ENCODE results near the gene VANGL1. TPM values are rescaled to one million over a fixed set of nuclear protein-coding genes. Genes with fewer than 3 reads are reported as not detected.

The VANGL1 gene
- total RNA-seq, 1 donor from 2014 or later: 14.8 TPM

DNA sequence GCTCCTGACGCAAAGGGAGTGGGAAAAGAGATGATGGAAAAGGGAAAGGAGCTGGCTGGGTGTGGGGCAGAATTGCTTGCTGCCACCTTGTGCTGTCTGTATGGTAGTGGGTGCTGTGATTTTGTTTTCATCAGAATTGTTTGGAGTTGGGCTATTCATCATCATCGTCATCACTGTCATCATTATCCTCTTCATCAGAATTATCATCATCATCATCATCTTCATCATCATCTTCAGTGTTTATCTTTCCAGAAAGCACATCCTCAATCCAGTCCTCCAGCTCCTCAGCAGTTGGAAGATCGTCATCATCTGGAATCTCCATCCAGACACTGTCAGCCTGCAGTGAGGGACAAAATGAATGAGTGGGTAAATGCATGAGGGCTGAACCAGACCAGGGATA, 59.3 kb downstream of the VANGL1 start:
- DNase-seq (ENCODE audit: low read depth in 2 of 2): no peak

DNA sequence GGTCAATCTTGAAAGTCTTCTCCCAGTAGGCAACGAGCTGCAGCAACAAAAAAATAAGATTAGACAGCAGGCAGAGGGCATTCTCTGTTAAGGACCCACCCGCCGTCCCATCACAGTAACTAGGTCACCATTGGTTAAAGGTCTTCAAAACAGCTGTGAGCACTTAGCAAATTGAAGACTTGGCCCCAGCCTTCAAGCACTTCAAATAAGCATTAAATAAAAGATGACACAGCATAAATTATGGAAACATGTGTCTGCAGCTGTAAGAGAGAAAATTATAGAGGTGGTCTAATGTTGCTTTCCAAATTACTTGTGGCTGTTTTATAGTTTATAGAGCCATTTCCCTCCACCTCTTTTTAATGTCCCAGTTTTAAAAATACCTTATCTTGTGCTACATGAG, 61.2 kb downstream of the VANGL1 start:
- DNase-seq (ENCODE audit: low read depth in 2 of 2): no peak

DNA sequence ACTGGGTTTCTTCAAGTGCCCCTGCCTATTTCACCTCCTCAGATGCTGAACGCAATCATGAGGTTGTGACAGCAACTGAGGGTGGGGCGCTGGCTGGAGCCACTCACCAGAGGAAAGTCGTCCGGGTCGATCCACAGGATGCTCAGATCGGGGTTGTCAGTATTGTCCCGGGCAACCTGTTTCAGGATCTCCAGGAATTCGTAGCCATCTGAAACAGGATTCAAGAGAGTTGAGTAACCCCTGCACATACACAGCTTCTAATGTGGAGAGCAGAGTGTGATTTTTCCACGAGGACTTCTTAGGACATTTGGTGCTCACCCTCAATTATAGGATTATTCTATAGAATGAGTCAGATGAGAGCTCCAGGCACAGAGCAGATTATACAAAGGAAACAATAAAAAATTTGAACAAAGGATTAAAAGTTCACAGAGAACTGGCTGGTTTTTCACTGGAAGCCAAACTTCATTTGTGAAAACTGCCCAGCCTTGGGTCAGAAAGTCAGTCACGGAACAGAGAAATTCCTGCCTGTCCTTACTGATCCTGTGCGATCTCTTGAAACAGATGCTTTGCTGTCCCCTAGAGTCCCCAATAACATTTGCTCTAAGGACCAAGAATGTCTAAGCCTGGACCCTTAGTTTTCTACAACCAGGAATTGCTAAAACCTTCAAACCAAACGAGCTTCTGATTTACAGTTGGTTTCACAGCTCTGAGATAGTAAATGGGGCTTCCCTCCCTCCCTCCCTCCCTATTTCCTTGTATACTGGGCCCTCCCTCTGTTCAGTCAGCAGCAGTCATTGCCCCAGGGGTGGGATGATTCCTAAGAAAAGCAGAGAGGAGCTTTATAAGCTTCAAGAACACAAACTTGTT, 63.5 kb downstream of the VANGL1 start:
- no peak for DNase-seq (ENCODE audit: low read depth in 2 of 2)

DNA sequence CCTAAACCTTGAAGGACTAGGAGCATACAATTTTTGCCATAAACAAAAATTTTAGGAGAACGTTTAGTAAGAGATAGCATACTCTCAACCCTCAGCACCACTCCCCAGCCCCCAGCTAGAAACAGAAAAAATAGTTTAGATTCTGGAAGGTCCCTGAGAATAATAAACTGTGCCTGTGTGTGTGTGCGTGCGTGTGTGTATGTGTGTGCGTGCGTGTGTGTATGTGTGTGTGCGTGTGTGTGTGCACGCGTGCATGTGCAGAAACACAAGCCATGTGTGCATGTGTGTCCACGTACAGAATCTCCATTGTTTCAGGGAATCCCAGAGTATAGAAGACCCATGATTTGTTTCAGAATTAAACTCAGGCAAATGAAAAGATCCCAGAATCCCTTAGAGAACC, 64.2 kb downstream of the VANGL1 start:
- DNase-seq (ENCODE audit: low read depth in 2 of 2): no peak

DNA sequence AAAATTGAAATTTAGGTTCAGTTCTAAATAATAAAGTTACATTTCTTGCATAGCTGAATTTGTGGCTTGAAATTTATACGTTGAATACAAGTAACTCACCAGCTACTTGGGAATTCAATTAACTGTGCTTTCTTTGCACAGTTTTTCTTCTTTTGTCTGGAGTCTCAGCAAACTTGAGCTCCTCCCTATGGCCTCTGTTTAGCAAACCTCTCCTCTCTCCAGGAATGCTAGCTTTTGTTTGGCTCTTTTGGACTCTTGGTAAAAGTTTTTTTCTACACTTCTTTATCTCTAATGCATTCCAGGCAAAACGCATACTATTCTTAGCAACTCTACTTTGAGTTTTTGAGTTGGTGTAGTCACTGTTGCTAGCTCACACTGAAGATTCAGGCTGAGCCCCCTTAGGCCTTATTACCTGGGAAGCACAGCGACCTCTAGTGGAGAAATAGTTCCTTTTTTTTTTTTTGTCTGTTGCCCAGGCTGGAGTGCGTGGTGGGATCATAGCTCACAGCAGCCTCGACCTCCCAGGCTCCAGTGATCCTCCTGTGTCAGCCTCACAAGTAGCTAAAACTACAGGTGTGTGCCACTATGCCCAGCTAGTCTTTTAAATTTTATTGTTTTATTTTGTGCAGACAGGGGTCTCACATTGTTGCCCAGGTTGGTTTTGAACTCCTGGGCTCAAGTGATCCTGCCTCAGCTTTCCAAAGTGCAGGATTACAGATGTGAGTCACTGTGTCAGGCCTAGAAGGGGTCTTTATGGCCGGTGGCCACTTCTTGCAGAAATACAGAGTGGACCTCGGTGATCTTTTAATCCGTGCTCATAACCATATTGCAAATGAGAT, 65.0 kb downstream of the VANGL1 start:
- peak; percentile 16 to 64 for DNase-seq (ENCODE audit: low read depth in 2 of 2)

DNA sequence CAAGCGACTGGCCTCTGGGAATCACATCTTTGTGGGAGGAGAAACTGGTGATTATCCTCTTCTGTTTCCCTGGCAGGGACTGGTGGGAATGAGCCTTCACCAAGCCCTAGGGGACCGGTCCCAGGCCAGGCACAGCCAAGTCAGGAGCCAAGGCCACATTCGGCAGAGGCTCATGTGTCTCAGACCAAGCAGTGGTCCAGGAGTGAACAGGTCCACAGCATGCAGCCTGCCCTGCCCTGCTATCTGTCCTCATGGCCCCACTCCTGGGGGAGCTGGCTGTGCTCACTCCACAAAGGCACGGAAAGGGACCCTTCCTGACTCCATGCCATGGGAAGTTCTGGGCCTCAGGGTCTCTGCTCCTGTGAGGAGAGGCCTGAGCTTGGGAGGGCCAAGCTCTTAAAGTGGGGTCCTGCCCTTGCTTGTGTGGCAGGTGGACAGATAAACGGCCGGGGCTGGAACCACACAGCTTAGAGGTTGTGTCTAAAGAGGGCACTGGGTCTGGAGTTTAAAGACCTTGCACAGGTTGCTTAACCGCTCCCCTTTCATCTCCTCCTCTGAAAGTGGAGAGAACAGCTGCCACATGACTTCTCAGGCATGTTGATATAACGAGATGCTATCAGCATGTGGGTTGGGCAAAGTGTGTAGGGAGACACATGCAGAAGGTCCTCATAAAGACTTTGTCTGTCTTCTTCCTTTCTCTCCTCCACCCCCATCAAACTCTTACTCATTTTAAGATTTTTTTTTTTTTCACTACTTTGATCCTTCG, 69.3 kb downstream of the VANGL1 start:
- no peak for DNase-seq (ENCODE audit: low read depth in 2 of 2)

DNA sequence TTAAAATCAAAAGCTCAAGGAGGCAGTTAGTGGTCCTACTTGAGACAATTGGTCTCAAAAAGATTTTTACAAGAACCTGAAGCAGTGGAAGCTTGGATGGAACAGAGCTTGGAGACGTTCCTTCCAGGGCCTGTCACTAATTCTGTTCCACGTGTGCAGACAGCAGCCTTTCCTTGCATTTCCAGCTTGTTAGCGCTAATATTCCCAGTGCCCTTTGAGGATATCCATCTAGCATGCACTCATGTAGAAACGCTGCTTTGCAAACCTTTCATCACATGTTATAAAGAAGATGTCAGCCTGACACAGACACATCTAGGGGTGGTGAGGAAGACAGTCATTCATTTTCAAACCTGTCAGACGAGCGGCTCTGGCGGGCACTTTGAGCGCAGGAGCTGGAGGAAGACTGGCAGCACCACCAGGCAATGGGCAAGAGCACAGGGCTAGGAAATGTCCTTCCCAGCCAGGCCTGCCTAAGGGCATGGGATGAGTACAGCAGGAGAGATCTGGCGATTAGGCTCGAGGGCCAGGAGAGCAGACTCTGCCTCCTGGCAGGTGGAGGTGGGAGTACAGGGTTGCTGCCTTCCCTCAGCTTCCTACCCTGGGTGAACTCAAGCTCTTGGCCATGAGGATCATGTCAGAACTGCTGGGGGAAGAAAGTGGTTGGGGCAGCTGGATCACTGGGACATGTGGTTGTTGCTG, 71.3 kb downstream of the VANGL1 start:
- no peak for DNase-seq (ENCODE audit: low read depth in 2 of 2)

DNA sequence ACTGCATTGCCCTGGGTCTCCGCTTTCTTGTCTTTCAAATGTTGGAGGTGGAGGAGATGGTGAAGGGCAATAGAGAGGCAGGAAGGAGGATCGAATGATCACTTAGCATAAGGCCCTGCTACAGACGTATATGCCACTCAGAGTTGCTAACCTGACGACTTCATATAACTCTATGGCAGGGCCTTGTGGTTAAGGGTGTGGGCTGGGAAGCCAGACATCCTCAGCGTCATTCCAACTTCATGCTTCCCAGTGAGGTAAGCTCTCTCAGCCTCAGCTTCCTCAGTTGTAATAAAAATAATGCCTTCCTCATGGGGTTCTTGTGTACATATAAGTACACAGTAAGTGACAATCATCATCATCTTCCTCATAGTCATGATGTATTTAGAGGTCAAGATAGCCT, 72.1 kb downstream of the VANGL1 start:
- no peak for DNase-seq (ENCODE audit: low read depth in 2 of 2)

DNA sequence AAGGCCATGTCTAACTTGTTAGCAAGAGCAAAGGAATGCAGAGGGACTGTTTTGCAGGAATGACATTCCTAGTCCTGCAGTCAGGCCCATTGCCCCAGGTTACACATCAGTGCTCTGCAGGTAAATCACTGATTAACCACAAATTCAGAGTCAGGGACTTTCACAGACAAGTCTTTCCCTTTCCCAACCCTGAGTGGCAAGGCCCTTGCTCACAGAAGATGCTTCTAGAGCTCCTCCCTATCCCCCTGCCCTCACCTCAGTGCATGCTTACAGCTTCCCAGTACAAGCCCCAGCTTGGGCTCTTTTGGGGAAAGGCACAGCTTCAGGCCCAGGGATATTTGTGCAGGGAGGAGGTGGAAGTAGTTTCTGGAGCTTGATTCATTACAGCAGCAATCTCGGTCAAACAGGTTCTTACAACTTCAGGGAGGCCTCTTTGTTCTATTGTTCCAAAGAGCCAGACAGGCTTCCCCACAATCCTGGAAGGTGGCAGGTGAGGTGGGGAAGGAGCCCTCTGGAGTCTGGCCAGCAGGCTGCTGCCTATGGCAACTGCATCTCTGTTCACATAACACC, 72.9 kb downstream of the VANGL1 start:
- no peak for DNase-seq (ENCODE audit: low read depth in 2 of 2)

DNA sequence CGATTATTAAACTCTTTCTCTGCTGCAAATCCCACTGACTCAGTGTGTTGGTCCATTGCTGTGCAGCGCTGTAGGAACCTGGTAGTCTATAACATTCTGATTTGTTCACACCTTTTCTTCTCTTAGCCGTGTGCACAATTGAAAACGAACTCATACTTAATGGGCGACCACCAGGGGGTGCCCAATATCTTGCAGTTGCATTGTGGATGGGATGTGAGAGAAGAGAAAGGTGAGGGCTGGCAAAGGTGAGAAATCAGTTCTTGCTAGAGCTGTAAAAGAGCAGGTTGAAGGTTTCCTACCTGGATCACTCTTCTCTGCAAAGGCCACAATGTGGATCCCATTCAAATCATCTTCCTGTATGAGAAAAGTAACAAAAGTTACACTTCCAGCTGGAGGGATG, 75.8 kb downstream of the VANGL1 start:
- peak; percentile 1 to 36 for DNase-seq (ENCODE audit: low read depth in 2 of 2)

DNA sequence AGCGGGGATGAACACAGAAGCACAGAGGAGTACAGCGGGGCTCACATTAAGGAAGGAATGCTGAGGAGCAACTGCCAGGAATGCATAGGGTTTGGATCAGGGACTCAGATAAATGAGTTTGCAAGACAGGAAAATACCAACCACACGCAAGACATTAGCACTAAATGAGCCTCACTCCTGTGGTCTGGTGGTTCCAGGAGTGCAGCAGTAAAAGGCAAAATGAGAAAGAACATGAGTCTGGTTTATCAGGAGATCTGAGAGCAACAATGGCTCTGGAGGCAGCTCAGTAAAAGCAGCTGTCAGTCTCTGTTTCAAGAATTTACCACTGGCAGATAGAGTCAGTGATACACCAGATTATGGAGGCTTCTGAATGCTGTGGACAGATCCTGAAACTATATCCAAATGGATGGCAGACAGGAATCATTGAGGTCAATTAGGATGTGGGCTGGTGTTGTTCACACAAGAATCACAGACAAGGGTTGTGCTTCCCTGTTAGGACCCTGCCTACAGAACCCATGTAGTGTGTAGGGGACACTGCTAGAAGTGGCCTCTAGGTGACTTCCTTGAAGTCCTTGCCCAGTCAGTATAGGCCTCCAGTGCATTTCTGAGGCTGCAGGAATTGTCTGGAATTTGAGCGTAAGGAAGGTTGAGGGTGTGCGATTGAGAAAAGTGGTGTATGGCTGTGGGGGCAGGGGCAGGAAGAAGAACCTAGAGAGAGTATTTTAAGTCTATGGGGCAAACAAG, 76.4 kb downstream of the VANGL1 start:
- DNase-seq (ENCODE audit: low read depth in 2 of 2): no peak

DNA sequence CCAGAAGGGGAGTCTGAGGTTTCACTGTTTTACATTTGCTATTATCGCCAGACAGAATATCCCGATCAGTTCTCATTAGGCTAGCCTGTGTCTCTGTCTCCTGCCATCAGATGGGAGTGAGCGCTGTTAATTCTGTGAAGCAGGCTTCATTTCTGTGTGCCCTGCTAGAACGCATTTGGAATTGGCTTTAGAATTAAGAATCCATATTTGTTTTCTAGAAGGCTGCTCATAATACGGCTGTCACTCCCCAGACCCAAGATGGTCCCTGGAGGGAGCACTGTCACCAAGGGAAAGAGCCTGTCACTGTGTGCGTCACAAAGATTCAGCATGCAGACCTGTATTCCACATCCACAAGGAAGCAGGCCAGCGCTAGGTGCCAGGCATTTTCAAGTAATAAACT, 77.5 kb downstream of the VANGL1 start:
- DNase-seq (ENCODE audit: low read depth in 2 of 2): no peak

DNA sequence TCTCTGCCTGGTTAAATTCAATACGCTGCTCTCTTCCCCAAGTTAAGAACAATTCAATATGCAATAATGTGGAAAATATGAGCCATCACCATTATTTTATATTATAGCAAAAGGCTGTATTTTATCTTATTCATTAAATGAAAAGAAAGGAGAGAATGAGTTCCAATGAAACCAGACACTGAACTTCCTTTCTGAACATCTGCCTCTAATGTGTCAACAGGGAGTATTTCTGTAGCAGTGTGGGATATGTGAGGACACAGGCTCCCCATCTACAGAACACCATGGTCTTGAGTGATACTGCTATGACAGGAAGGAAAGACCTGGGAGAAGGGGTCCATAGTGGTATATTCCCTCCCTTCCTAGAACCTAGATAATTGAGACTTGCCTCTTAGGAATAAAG, 80.5 kb downstream of the VANGL1 start:
- DNase-seq (ENCODE audit: low read depth in 2 of 2): no peak

DNA sequence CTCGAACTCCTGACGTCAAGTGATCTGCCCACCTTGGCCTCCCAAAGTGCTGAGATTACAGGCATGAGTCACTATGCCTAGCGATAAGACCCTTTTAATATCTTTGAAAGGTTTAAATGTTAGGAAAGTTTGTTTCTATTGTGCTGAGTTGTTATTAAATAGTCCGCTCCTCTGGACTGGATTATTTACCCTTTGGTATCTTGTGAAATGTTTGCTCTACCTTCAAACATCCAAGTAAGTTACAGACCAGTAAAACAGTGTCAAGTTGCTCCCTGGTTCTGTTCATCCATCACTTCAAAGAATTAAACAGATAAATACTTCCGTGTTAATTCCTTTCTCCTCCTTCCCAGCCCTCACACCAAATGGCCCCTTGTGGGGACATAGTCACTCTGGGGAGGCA, 82.0 kb downstream of the VANGL1 start:
- DNase-seq (ENCODE audit: low read depth in 2 of 2): no peak

DNA sequence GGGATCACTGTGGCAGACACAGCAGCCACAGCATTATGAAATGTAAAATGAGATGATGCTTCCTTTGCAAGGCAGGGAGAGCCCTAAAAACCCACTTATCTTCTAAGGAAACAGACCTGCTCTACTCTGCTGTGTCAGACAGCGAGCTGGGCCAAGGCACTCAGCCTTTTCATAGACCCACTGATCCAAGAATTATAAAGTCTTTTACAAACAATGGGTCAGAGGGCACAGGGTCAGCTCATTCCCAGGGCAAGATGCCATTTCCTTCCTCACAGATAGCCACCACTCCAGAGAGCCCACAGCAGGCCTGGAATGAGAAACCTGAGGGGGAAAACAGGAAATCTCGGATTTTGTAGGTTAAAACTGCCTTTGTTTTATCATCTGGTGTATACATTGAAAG, 83.8 kb downstream of the VANGL1 start:
- DNase-seq (ENCODE audit: low read depth in 2 of 2): no peak

DNA sequence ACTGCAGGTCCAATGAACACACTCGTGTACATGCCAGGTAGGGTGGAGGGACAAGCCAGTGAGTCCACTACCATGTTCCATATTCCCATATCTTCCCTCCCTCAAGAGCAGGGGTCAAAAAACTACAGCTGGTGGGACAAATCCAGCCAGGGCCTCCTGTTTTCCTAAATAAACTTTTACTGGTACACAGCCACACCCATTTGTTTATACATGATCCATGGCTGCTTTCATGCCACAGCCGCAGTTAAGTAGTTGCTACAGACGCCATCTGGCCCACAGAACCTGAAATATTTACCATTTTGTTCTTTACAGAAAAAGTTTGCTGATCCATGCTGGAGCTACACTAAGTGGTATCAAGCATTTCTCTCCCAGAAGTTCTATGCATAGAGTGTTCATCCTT, 84.4 kb downstream of the VANGL1 start:
- no peak for DNase-seq (ENCODE audit: low read depth in 2 of 2)

DNA sequence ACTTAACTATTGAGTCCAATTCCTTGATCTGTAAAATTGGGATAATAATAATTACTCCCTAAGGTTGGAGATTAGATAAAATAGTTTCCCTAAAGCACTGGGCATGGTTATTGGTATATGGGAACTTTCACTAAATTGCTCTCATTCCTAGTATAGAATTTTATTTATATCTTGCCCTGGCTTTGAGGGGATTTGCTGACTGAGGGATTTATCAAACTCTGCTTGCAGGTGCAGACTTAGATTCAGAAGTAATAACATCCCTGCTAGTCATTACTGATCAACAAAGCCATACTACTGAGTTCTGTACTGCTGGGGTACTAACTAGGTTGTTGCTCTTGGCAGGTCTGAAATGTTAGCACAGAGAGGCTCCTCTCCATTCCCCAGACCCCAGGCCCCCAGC, 84.8 kb downstream of the VANGL1 start:
- no peak for DNase-seq (ENCODE audit: low read depth in 2 of 2)

DNA sequence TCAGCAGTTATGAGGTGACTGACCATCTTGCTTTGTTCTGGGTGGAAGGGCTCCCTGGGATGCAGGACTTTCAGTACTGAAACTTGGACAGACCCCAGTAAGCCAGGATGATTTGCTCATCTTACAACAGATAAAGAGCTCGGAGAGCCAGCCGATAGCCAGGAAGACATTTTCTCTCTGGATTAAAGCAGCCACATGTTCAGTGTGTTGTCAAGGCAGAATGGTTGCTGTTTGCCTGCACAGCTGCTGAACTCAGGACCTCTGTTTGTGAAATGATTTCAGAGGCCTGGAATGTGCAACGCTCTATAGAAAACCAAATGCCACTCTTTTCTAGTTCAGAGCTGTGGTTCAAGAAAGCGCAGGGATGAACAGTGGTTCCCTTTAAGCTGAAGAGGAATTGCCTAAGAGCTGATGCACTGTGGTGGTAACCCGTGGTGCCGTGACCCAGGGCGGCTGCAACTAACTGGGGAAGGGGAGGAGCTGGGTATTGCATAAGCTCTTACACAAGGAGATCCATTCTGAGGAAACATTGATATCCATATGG, 86.0 kb downstream of the VANGL1 start:
- DNase-seq (ENCODE audit: low read depth in 2 of 2): no peak

DNA sequence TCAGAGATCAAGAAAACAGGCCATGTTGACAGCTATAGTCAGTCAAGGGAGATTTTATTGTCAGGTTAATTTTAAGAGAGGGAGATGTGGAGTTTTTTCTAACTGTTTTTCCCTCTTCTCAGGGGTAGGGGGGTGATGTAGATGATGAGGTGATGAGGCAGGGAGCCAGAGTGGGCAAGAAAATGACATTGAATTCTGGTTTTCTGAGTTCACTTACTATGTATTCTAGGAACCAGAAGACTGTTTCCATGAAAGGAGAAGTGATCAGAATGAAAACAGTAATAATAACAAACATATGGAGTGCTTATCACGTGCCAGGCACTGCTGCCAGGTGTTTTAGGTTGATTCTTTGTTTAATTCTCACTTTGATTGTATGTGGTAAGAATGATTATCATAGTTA, 86.6 kb downstream of the VANGL1 start:
- no peak for DNase-seq (ENCODE audit: low read depth in 2 of 2)

DNA sequence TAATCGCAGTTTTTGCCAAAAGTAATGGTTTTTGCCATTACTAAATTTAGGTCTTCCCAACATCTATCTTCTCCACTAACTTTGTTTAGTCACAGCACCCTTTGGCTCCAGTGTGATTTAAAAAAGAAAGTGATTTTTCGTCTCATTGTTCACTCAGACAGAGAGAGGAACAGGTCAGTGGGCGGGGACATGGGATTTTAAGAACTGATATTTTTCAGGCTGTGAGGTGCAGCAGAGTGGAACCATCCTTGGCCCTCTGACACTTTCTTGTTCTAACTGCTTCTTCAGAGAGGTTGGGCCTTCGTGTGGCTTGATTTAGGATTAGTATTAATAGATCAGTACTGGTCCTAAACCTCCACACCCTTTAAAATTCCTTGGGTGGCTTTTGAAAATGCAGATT, 88.0 kb downstream of the VANGL1 start:
- no peak for DNase-seq (ENCODE audit: low read depth in 2 of 2)
